HG03108 (cell line): ENCODE data around the gene CMBL.
A peak's percentile ranks its signal among the peaks of the same experiment; 100 is the strongest.
"Not testable (repeated sequence)": the region's sequence is repeated elsewhere in the genome, so short reads cannot be mapped to it uniquely, and the experiment has no call there.

Experiments
- ATAC-seq: cut with Tn5 transposase; IDR thresholded peaks from one replicate; pipeline ENCODE4 v1.9.1; 2021; ENCODE audit warnings: moderate library complexity; ENCODE audit not compliant: unreplicated experiment

CMBL gene

GRCh38 chr5:10286862-10287227 lies 20.9 kb downstream of the CMBL start:
- no peak for ATAC-seq

- no peak for ATAC-seq
Measured at GRCh38 chr5:10286162-10286861, 21.4 kb downstream of the CMBL start.

- not testable (repeated sequence) for ATAC-seq
Measured at GRCh38 chr5:10285362-10285761, 22.3 kb downstream of the CMBL start.

- peak; percentile 87 for ATAC-seq
Measured at GRCh38 chr5:10283927-10284635, 23.6 kb downstream of the CMBL start.

- ATAC-seq = no peak
Measured at GRCh38 chr5:10279925-10280720, 27.6 kb downstream of the CMBL start.

GRCh38 chr5:10279328-10279727 lies 28.4 kb downstream of the CMBL start:
- no peak for ATAC-seq

GRCh38 chr5:10278658-10279279 lies 28.9 kb downstream of the CMBL start:
- ATAC-seq = no peak

- no peak for ATAC-seq
Measured at GRCh38 chr5:10277773-10278630, 29.7 kb downstream of the CMBL start.

GRCh38 chr5:10276691-10277090 lies 31.0 kb downstream of the CMBL start:
- no peak for ATAC-seq

- no peak for ATAC-seq
Measured at GRCh38 chr5:10275991-10276390, 31.7 kb downstream of the CMBL start.

- ATAC-seq = no peak
Measured at GRCh38 chr5:10275460-10275859, 32.2 kb downstream of the CMBL start.

- not testable (repeated sequence) for ATAC-seq
Measured at GRCh38 chr5:10272875-10273209, 34.9 kb downstream of the CMBL start.

GRCh38 chr5:10272053-10272874 lies 35.4 kb downstream of the CMBL start:
- ATAC-seq = no peak

- ATAC-seq = no peak
Measured at GRCh38 chr5:10268100-10268499, 39.6 kb downstream of the CMBL start.

- no peak for ATAC-seq
Measured at GRCh38 chr5:10266839-10267238, 40.9 kb downstream of the CMBL start.

GRCh38 chr5:10266137-10266536 lies 41.6 kb downstream of the CMBL start:
- ATAC-seq = no peak

GRCh38 chr5:10265245-10266109 lies 42.2 kb downstream of the CMBL start:
- ATAC-seq = no peak

- ATAC-seq = no peak
Measured at GRCh38 chr5:10264604-10265003, 43.1 kb downstream of the CMBL start.

- no peak for ATAC-seq
Measured at GRCh38 chr5:10262995-10263394, 44.7 kb downstream of the CMBL start.
